HG02840 (cell line): ENCODE measurements around the gene KCNH4.
"Not testable (repeated sequence)": the region's sequence is repeated elsewhere in the genome, so short reads cannot be mapped to it uniquely, and the experiment has no call there.

Experiments used
- ATAC-seq: cut with Tn5 transposase; IDR thresholded peaks from one replicate; pipeline ENCODE4 v1.9.1; 2021; ENCODE audit warnings: mild to moderate bottlenecking, moderate library complexity, moderate number of reproducible peaks; ENCODE audit not compliant: unreplicated experiment, low FRiP score

KCNH4 gene

DNA sequence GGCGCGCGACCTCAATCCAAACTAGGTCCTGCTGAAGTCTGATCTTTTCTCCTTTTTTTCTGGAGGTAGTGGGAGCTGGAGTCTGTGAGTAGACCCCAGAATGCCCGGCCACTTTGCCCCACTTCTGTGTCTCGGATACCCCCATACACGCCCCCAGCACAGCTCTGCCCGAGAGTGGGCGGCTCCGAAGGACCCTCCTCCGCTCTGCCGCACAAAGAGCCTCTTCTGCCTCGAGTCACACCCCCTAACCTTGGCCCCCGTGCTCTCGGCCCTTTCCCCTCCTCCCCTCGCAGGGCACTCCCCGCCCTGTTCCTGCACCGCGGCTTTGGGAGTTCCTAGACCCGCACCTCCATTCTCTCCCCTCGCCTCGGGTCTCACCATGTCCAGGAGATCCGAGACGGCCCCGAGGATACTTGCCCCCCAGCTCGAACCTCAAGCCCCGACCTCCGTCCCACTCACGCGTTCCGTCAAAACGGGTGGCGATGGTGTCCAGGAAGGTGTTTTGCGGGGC is 476 bp downstream of the KCNH4 start:
- no peak for ATAC-seq

DNA sequence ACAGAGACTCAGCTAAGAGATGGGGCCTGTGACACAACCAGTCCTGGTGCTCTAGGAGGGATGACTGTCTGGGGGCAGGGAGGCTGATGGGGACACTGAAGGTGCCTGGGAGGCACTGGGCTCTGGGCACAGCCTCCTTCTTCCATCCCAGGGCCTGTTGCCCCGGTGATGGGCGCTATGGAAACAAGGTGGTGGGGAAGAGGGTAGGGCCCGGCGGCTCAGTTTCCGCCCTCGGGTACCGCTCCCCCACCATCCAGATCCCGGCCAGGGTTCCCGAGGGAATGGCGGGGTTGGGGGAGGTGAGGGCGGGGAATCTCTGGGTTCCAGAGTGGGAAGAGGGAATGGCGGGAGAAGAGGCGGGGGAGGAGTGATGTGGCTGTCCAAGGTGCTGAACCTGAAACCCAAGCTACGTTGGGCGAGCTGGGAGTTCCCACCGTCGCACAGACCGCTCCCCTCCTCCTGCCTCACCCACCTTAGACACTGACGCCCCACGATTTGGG is 981 bp downstream of the KCNH4 start:
- ATAC-seq, result no peak

DNA sequence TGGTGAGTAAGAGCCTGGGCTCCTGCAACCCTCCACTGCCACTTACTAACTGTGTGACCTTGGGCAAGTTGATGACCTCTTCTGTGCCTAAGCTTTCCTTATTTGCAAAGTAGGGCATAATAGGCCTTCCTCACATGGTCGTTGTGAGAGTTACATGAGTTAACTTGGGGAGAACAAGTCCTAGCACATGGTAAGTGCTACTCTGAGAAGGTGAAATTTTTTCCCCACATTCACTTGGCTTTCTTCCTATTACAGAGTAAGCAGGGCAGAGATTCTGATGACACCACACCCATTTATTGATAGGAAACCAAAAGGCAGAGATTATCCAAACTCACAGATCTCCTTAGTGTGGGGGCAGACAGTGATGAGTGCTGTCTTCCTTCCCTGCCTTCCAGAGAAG is 1.6 kb downstream of the KCNH4 start:
- ATAC-seq, result no peak

DNA sequence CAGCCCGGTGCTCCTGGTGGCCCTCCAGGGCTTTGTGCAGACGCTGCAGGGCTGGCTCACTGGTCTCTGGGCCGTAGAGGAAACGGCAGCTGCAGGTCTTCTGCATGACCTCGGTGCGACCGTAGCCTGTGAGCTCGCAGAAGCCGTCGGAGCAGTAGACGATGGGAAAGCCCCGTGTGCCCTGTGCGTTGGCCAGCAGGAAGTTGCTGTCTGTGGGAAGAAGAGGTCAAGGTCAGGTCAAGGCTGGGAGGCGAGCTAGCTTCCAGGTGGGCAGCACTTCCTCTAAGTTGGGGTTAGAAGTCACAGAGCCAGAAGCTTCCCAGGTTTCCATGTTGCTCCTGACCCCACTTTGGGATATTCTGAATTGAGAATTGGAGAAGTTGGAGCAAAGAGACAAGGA is 2.1 kb downstream of the KCNH4 start:
- no peak for ATAC-seq

DNA sequence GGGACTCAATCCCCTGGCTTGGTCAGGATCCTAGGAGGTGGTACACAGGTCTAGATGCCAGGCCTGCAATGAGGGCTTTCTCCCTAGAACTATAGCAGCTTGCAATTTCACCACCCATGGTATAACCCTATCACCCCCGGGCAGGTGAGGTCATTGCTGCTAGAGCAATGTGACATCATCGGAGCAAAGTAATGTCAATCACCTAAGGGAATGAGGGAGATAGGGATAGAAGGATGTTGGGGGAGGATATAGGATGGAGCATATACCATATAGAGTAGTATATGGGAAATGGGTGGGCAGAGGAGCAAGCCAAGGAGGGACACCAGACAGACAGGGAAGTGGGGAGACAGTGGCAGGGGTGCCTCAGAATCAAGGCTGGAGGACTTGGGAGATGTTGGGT is 3.3 kb downstream of the KCNH4 start:
- no peak for ATAC-seq

DNA sequence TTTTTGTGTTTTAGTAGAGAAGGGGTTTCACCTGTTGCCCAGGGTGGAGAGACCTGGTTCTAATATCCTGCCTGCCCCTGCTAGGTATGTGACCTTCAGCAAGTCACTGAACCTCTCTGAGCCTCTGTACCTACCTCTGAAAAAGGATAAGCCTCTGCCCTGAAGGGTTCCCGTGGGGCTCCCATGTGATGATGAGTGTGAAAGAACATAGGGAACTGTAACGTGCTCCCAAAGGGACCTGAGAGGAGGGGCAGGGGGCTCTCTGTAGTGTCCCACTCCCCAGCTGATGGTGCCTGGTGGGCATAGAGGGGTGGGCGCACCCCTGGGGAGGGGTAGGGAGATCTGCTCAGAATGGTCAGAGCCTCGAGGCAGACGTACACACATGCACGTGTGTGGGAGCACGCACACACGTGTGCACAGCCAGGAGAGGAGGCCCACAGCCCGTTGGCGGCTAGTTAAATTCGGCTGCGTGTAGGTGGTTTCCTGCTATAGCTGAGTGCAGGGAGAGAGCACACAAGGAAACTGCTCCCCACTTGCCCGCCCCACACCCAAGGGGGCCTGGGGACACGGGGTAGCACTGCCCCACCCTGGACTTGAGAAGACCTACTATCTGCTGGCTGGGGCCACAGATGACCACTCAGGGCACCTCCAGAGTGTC is 6.7 kb downstream of the KCNH4 start:
- no peak for ATAC-seq

DNA sequence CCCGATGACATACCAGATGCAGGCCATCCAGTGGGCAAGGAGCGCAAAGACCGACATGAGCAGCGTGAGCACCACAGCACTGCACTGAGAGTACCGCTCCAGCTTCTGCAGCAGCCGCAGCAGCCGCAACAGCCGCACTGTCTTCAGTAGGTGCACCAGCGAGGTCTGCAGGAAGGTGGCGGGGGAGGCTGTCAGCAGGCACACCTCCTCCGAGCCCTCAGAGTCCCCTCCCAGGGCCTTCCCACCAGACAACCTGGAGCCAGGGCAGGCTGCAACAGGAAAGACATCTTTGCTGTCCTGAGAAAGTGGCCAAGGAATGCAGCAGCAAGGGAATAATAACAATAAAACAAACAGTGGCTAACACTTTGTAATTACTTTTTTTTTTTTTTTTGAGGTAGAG is 9.1 kb downstream of the KCNH4 start:
- ATAC-seq, result no peak

DNA sequence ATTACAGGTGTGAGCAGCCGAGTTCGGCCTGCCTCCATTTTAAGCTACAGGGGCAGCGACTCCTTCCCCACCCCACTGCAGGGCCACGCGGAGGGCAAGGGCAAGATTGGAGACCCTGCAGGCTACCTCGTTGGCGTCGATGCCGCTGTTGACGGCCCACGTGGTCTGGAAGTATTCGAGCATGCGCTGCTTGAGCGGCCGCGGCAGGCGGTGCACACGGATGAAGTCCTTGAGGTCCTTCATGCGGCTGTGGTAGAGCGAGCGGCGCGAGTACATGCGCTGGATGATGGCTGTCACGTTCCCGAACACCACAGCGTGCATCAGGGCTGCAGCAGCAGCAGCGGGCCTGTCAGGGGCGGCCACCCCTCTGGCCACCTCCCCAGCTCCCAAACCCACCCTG is 11.6 kb downstream of the KCNH4 start:
- ATAC-seq, result no peak

DNA sequence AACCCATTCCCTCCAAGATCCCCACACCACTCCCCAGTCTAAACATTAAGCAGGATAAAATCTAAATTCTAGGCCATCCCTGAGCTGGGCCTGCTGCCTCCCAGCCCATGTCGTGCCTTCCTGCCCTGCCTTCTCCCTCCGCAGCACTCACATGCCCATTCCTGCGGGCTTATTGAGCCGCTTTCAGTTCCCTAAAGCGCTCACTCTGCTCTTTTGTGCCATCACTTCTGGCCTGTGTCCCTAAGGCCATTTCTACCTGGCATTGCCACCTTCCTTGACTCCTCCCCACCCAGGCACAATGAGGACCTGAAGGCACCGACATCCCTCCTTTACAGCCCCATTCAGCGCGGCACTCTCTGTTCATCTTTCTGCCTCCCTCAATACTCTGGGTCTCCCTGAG is 13.1 kb downstream of the KCNH4 start:
- ATAC-seq, result no peak

DNA sequence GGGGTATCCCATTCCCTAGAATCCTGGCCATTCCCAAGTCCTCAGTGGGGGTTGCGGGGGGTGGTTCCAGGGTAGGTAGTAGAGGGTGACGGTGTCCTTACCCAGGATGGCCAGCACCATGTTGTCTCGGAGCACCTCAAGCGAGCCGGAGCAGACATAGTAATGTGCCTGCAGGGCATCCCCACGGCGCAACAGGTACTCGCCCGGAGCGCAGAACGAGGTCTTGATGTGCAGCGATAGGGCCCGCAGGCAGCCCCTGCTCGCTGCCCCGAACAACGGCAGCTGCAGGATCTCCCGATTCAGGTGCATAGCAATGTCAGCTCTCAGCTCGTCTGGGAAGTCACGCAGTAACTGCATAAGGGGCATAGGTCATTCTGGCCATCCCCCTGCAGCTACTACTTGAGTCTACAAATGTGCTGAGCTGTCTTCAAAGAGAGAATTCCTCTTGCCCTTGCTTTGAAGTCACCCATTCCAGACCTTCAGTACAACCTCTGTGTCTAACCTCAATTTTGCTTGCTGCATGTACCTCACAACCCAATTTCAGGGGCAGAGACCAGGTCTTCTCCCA is 14.7 kb downstream of the KCNH4 start:
- no peak for ATAC-seq

DNA sequence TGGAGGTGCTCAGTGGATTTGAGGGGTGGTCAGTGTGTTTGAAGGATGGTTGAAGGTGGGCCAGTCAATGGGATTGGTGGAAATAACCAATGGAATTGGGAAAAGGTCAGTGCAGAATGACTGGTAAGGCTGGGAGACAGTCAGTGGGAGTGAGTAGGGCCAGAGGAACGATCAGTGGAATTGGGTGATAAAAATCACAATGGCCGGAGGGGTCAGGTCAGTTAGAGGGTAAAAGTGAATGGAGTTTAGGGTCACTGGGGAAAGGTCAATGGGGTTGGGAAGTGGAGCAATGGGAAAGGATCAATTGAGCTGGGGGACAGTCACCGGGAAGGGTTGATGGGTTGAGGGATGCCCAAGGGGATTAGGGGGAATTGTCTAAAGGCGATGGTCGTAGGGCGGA is 15.2 kb downstream of the KCNH4 start:
- ATAC-seq, result no peak

DNA sequence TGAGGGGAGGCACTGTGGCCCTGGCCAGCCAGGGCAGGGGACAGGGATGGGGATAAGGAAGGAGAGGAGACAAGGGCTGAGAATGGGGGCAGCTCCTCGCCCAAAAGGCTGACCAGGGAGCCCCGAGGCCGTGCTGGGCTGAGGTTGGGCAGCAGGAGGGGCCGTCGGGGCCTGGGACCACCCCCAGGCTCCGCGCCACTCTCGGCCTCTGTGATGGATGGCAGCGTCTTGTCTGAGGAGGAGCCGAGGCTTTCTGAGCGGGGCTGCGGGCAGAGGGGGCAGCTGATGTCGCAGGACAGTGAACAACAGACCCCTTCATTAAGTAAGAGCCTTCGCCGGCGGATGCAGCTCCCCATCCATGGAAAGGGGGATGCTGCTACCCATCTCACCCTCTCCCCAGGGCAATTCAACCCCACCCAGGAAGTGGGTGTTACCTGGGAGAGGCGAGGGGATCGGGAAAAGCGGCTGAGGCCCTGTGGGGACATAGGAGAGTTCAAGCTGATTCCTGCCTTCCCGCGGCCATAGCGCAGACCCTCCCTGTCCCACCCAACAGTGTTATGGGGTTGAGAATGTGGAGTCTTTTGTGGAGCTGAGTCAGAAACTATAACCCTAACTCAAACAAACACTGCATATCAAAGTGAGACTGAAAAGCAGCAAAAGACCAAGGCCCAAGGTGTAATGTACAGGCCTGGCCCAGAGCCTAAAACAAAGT is 17.1 kb downstream of the KCNH4 start:
- no peak for ATAC-seq

DNA sequence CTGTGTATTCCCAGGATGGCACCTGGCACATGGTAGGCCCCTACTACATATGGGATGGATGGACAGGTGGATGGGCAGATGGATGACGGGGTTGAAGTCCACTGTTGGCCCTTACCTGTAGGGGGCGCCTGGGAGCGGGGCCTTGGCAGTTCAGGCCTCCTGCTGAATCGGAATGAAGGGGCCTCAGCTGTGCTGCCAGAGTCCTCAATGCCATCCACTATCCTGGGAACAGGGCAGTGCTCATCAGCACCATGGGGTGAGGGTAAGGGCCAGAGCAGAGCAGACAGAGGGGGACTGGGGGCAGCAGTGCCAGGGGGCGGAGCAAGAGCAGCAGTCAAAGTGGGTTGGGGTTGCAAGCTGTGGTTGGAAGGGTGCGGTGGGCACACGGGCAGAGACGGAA is 17.8 kb downstream of the KCNH4 start:
- ATAC-seq, result no peak

DNA sequence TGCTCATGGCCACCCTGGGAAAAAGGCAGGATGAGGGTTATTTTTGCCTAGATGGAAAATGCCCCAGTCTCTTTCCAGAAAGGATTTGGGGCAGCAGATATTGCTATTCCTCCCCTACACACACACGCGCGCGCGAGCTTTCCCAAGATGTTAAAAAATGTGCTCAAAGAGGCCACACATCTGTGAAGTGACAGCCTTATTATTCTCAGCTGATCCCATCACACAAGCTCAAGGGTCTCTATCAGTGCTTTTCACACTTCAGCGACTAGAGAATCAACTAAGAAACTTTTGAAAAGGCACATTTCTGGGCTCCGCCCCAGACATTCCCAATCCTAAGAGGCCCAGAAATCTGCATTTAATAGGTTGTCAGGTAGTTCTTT is 20.4 kb downstream of the KCNH4 start:
- ATAC-seq, result no peak

DNA sequence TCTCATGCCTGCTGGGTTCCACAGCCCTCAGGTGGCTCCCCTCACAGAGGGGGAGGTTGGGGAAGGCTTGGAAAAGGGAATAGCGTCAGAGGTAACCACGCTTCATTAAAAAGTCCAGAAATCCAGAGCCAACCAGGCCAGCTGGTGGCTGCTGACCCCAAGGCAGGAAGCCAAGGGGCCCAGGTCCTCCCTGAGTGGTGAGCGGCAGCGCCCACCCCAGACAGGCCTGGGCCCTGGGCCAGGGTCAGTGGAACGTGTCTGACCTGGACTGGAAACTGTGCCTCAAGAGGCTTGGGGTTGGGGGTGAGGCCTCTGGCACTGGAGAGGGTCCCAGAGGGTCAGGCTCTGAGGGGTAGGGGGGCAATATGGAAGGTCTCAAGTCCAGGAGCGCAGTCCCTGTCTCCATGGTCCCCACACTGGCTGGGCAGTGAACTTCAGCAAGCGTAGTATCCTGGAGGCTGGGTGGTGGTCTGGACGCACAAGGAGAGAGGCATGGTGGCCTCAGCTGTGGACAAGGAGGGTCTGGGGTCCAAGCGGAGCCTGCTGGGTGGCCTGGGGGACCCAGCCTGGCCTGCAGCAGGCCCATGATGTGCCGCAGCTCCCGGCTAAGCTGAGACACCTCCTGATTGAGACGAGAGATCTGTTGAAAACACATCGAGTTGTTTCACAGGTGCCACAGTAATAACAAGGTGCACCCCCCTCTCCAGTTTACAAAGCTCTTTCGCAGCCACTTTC is 21.0 kb downstream of the KCNH4 start:
- ATAC-seq, result no peak

DNA sequence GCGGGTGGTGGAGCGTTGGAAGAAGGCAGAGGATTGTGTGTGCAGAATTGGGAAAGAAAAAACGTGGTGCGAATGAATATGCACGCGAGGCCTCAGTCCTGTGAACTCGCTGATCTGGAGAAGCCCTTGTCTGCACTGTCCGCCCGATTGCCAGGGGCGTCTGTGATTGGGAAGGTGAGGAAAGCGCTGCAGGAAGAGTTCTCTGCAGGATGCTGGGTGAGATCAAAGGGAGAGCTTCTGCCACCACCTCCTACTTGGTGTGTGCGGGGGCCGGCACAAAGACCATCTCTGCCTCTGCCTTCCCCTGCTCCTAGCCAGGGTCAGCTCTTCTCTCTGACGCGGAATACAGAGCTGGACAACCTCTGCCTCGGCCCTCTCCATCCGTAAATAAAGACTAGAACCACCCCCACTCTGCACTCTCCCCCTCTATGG is 25.3 kb downstream of the KCNH4 start:
- ATAC-seq, result no peak

DNA sequence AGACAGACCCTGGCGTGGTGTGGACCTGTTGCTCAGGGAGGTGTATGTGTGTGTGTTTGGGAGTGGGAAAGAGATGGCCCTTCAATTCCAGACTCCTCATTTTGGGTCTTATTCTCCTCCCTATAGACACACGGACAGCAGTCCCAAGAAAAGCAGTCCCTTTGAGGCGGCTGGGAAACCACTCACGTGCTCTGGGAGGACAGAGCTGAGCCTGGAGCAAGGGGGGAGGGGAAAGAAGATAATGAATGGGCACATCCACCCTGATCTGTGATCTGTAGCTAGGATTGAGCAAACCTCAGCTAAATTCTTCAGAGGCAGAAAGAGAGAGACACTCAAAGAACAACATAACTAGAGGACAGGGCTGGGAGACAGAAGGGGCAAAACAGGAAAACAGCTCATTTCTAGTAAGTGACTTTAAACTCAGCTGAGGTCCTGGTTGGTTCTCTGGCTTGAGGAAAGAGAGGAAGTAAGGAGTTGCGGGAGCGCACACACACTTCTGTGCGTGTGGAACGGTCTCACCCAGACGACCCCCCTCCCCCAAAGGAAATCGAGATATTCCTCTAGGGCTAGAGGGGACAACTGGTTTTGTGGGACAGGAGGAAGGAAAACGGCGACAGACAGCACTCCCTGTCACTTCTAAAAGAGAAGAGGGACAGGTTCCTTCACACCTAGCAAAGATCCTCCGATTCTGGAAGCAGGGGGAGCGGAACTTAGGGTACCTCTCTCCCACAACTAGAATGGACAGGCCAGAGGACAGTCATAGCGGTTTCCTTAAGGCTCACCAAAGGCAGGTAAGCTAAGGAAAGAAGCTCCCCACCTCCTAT is 26.8 kb downstream of the KCNH4 start:
- ATAC-seq, result no peak

DNA sequence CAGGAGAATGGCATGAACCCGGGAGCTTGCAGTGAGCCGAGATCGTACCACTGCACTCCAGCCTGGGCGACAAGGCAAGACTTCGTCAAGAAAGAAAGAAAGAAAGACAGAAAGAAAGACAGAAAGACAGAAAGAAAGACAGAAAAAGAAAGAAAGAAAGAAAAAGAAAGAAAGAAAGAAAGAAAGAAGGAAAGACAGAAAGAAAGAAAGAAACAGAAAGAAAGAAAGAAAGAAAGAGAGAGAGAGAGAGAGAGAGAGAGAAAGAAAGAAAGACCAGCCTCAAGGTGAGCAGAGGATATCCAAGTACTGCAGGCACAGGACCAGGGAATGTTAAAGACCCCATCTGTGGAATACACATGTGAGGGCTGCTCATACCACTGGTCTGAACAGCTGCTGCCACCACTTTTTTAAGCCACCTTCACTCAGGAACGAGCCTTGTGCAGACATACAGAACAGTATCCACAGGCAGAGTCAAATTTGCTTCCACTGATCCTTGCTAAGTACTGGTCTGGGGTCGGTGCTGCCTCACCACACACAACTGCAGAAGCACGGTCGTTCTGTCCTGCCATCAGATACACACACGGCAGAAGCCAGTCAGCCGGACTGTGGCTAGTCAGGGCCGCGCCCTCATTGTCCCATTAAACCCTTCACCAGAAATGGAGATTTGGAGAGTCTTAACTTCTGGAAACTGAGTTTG is 33.9 kb downstream of the KCNH4 start:
- ATAC-seq, result no peak

DNA sequence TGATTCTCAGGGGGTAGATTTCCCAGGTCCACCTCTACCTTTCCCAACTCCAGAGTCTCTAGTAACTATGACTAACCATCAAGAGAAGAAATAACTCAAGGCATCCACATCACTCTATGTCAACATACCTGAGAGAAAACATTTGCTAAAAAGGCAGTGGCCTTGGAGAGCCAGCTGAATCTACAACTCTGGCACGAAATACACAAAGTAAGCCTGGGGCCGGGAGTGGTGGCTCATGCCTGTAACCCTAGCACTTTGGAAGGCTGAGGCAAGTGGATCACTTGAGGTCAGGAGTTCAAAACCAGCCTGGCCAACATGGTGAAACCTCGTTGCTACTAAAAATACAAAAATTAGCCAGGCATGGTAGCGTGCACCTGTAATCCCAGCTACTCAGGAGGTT is 37.8 kb downstream of the KCNH4 start:
- ATAC-seq, result not testable (repeated sequence)
